GM18499 (cell line): Measurements from ENCODE around the gene HNMT.
"Not testable (repeated sequence)": the region's sequence is repeated elsewhere in the genome, so short reads cannot be mapped to it uniquely, and the experiment has no call there.

Experiments used
- ATAC-seq: cut with Tn5 transposase; IDR thresholded peaks from one replicate; pipeline ENCODE4 v1.9.1; 2021; ENCODE audit warnings: moderate number of reproducible peaks; ENCODE audit not compliant: insufficient read depth, unreplicated experiment

Gene HNMT

DNA sequence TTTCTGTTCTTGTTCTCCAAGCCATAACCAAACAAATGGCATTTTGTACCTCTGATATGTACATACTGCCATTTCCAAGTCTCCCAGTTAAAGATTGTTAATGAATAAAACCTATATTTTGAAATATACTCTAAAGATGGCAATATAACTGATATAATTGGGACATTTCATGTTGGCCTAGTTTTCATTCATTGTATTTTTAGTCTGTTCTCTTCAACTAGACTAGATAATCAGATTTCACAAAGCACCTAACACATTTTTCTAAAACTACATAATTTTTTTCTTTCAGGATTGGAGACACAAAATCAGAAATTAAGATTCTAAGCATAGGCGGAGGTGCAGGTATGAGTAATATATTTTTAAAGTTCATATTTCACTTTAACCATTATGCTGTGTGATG is 5.6 kb downstream of the HNMT start:
- ATAC-seq = no peak

DNA sequence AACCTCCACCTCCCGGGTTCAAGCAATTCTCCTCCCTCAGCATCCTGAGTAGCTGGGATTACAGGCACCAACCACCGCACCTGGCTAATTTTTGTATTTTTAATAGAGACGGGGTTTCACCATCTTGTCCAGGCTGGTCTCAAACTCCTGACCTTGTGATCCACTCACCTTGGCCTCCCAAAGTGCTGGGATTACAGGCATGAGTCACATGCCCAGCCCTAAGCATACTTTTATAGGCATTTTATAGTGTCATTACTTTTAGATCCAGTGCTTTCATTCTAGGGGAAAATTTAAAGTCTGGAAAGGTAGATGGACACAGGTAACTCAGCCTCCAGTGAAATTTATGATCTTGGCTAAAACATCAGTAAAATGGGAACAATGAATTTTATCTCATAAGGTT is 7.0 kb downstream of the HNMT start:
- not testable (repeated sequence) for ATAC-seq

DNA sequence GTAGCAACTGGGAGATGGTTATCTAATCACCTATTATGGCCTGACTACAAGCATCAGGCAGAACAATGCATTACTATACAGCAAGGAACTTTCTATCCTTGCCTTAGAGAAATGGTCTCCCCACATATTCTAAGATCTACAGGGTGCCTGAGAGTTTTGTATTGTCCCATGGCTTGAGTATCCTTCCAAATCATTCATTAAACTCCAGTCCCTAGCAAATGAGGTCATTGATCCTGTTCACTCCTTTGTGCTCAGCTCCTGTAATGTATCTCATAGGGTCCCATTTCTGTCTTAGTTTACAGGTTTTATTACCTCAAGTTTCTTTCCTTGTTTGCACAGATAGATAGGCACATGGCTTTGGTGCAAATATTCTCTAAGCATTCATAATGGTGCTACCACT is 9.0 kb downstream of the HNMT start:
- ATAC-seq = no peak

DNA sequence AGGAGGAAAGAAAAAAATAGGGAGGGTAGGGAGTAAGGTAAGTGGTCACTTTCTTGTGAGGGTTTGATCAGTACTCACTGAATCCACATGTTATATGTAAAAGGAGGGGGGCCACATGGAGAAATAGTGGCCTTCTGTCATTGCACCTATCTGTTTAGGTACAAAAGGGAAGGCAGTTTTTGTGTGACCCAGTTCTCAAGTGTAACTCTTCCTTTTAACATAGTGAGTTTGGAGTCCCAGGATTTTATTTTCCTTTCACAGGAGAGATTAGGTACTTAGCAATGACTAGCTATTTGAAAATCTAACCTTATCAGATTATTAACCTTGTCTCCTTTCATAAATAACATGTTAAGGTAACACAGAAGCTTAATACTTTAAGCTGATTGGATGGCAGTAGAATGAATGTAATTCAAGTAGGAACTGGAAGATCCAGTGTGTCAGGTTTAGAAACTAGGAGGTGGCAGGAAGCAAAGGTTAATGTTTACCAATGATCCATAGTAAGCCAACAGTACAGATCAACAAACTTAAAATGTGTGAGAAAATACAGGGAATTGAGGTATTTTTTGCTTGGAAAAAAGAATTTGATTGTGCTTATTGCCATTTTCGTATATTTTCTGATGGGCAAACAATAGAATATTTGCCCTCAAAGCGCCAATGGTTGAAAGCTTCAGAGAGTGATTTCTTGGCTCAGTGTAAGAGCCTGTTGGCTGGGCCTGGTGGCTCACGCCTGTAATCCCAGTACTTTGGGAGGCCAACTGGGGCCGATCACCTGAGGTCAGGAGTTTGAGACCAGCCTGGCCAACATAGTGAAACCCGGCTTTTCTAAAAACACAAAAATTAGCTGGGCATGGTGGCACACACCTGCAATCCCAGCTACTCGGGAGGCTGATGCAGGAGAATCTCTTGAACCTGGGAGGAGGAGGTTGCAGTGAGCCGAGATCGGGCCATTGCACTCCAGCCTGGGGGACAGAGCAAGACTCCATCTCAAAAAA is 11.3 kb downstream of the HNMT start:
- ATAC-seq = no peak

DNA sequence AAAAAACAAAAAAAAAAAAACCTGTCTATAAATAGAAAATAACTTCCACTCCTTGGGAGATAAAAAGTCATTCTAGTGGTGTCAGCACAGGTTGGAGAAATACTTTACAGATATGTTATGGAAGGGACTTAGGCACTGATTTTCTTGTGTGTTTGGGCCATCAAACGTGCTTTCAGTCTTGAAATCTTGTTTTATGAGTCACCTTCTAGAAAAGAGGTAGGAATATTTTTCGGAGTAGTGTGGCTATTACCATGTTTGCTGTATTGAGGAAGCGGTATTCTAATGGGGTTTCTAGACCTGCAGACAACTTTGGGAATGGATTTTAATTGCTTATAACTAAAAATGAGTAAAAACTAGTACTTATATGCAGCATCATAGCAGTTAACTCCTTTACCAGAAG is 12.0 kb downstream of the HNMT start:
- no peak for ATAC-seq

DNA sequence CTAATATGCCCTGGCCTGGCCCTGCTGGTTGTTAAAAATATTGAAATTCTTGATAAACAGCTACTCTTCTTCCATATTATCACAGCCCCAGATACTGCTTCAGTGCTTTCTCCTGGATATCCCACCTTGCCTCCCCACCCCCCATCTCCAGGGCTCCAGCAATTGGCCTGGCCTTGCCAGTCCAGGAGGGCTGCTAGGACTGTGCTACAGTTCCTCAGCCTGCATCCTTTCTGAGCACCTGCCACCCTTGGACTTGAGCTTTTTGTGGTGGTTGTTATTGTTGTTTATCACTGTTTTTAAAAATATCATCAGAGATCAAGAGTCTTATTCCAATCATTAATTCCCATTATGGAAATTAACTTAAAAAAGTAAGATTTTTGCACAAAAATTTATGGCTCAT is 13.5 kb downstream of the HNMT start:
- no peak for ATAC-seq

DNA sequence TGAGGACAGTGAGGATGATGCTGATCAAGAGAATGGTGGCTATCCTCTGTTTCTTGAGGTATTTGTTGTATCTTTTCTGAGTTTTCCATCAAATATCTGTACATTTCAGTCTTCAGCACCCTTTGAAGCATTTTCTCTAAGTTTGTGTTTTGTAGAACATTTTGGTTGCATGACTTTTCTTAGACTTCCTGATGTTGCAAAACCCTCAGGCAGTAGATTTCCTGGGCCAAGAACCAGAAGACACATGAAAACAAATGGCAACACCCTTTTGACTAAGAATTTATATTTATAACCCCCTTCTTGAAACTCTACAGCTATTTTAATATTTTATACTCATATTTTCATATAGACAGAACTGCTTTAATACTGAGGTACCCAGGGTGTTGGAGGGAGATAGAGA is 16.2 kb downstream of the HNMT start:
- ATAC-seq = no peak

DNA sequence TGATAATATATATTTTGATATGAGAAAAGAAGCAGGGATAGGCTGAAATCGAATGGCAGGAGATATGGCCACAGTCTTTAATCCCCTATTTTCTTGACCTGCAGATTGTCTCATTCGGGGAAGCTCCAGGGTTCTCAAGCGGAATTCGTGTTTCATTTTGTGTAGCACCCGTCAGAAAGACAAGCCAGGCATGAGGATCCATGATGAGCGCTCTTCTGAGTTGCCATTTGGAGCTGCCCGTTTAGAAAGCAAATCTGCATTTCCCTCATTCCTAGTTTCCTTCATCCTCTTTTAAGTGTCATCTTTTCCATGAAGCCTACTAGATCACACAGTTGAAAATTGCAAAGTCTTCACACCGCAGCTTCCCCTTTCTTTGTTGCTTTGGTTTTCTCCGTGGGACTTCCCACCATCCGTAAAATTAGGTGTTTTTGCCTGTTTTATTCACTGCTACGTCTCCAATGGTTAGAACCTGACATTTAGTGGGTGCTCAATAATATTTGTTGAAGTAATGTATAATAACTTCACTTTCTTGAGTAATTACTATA is 16.9 kb downstream of the HNMT start:
- ATAC-seq = no peak

DNA sequence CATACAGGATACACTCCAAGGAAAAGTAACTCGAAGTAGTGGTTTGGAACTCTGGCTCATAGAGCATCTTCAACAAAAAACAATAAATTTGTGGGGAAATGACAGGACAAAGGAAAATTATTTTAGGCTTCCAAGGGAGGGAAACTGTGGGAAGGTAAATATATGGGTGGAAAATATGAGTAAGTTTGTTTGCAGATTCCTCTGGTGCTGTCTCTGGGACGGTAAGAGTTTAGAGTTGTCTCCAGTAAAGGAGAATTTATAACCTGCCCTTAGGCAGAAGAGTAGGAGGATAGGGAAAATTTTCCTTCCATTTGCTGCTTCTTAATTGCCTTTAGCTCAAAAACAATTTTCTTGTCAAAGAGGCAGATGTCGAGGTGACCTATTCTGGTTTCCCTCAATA is 19.3 kb downstream of the HNMT start:
- no peak for ATAC-seq

DNA sequence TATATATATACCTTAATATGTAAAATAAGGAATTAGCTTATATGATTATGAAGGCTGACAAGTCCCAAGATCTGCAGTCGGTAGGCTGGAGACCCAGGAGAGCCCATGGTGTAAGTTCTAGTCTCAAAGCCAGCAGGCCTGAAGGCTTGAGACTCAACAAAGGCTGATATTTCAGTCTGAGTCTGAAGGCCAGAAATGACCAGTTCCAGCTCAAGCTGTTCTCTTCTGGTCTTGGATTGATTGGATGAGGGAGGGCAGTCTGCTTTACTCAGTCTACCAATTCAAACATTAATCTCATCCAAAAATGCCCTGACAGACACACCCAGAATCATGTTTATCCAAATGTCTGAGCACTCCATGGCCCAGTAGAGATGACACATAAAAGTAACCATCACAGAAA is 22.0 kb downstream of the HNMT start:
- no peak for ATAC-seq

DNA sequence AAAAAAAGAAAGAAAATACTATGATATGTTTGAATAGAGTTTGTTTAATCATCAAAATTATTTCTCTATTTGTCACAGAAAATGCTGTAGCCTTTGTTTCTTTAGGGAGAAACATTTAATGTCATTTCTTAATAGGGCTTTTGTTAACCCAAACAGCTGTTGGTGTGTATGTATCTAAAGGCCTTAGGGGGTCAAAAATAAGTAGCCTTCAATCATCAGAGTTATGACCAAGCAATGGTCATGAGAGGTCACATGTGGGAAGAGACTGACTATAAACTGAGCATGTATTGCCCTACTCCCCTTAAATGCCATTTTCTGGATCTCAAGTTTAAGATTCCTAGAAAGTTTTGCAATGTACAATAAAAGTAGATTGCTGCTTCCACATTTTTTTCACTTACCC is 22.7 kb downstream of the HNMT start:
- no peak for ATAC-seq

DNA sequence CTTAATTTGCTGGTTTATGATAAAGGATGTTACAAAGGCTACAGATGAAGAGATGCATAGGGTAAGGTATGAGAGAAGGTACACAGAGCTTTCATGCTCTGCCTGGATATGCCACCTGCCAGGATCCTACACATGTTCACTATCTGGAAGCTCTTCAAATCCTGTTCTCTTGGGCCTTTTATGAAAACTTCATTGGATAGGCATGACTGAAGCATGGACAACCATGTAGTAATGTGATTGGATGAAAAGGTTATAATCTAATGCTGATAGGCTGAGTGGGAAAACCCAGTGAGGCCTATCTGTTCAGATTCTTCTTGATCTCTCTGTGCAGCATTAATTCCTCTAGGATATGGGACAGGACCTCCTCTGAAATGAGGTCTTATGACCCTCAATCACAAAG is 26.8 kb downstream of the HNMT start:
- ATAC-seq = no peak

DNA sequence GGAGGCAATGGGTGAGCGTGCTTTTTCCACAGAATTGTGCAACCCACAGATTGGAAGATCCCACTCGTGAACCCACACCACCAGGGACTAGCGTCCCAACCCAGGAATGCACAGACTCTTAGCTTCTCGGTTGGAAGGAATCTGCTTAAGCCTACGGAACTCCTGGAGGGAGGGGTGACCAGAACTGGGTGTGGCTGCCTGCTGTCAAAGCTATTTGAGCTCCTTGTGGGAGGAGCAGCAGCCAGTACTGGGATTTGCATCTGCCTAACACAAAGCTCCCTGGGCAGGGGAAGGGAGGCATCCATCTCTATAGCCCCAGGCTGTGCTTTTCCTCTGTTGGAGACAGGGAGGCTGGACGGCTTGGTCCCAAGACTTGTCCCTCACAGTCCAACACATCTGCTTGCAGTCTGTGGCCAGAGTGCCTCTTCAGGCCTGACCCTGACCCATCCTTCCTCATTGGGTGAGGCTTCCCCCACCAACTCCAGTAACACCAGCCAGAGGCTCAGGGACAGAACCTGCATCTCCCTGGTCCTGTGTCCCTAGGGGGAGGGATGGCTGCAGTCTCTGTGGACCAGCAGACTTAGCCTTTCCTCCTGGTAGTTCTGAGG is 27.9 kb downstream of the HNMT start:
- ATAC-seq = no peak

DNA sequence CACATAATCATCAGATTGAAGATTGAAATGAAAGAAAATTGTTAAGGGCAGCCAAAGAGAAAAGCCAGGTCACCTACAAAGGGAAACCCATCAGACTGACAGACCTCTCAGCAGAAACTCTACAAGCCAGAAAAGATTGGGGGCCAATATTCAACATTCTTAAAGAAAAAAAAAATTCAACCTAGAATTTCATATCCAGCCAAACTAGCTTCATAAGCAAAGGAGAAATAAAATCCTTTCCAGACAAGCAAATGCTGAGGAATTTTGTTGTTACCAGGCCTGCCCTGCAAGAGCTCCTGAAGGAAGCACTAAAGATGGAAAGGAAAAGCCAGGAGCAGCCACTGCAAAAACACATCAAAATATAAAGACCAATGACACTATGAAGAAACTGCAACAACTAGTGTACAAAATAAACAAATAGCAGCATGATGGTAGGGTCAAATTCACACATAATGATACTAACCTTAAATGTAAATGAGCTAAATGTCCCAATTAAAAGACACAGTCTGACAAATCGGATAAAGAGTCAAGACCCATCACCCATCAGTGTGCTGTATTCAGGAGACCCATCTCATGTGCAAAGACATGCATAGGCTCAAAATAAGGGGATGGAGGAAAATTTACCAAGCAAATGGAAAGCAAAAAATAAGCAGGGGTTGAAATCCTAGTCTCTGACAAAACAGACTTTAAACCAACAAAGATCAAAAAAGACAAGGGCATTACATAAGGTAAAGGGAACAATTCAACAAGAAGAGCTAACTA is 29.6 kb downstream of the HNMT start:
- ATAC-seq = not testable (repeated sequence)

DNA sequence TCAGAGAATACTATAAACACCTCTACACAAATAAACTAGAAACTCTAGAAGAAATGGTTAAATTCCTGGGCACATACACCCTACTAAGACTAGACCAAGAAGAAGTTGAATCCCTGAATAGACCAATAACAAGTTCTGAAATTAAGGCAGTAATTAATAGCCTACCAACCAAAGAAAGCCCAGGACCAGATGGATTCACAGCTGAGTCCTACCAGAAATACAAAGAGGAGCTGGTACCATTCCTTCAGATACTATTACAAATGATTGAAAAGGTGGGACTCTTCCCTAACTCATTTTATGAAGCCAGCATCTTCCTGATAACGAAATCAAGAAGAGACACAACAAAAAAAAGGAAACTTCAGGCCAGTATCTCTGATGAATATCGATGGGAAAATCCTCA is 31.1 kb downstream of the HNMT start:
- not testable (repeated sequence) for ATAC-seq

DNA sequence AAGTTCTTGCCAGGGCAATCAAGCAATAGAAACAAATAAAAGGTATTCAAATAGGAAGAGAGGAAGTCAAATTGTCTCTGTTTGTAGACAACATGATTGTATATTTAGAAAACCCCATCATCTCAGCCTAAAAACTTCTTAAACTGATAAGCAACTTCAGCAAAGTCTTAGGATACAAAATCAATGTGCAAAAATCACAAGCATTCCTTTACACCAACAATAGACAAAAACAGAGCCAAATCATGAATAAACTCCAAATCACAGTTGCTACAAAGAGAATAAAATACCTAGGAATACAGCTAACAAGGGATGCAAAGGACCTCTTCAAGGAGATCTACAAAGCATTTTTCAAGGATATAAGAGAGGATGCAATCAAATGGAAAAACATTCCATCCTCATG is 31.9 kb downstream of the HNMT start:
- not testable (repeated sequence) for ATAC-seq

DNA sequence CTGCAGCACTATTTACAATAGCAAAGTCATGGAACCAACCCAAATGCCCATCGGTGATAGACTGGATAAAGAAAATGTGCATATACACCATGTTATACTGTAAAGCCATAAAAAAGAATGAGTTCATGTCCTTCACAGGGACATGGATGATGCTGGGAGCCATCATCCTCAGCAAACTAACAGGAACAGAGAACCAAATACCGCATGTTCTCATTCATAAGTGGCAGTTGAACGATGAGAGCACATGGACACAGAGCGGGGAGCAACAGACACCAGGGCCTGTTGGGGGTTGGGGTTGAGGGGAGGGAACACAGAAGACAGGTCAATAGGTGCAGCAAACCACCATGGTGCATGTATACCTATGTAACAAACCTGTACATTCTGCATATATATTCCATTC is 33.5 kb downstream of the HNMT start:
- ATAC-seq = no peak

DNA sequence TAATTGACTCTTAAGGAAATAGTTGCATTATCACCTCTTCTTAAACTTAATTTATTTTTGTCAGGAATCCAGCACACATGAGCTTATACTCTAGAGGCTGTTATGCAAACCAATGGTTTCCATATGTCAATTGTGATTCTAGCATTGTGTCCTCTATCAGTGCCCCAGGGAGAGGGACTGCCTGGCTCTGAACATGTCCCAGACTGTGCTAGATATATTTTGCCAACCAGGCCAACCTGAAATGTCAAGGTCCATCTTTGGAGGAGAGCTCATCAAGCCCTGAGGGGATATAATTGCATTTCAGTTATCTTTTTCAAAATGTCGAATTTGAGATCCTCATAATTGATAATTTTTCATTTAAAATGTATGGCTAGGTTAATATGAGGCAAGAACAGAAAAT is 34.2 kb downstream of the HNMT start:
- no peak for ATAC-seq

DNA sequence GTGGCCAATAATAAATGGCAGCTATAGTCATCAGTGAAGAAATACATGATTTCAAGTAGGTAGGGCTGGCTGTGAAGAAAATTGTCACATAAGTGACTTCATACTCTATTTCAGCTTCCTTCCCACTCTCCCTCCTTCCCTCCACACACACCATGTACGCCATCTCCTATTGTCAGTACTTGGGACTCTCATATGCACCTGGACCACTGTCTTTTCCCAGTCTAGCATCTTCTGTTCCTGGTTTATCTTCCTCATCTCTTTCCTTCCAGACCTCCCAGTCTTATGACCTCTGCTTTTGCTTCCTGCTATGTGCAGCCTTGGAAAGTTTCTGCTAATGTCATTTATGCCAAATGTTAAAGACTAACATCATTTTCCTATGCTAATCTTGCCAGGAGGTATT is 35.0 kb downstream of the HNMT start:
- no peak for ATAC-seq

DNA sequence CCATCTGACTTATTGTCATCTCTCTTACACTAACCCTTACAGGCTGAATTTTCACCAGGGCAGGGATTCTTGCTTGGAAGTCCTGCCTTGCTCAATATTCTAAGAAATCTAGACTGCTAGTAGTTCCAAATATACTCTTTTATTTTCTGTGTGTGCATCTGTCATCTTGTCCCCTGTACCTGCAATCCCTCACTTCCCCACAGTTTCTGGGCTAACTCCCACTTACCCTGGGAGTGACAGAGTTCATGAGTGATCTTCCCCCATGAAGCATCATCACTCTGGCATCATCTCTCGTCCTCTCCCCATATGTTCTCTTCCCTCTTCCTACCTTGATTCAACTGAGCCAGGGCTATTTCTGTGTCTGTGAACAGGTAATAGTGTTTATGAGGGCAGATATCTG is 35.7 kb downstream of the HNMT start:
- no peak for ATAC-seq

DNA sequence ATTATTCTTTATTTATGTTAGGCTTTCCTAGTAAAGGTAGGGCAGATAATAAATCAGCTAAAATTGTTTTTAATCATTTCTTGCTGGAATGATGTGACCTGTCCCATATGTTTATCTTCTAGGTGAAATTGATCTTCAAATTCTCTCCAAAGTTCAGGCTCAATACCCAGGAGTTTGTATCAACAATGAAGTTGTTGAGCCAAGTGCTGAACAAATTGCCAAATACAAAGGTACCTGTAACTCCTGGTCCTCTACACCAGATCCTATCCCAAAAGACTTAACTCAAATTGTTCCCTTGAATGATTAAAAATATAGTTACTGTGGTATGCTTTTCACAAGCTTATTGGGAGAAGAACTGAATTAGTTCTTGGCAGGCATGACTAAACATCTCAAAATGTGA is 36.5 kb downstream of the HNMT start:
- ATAC-seq = no peak
